ENCODE data around the gene SLC10A2.
"Not testable (repeated sequence)": the region's sequence is repeated elsewhere in the genome, so short reads cannot be mapped to it uniquely, and the experiment has no call there.

The SLC10A2 gene

DNA sequence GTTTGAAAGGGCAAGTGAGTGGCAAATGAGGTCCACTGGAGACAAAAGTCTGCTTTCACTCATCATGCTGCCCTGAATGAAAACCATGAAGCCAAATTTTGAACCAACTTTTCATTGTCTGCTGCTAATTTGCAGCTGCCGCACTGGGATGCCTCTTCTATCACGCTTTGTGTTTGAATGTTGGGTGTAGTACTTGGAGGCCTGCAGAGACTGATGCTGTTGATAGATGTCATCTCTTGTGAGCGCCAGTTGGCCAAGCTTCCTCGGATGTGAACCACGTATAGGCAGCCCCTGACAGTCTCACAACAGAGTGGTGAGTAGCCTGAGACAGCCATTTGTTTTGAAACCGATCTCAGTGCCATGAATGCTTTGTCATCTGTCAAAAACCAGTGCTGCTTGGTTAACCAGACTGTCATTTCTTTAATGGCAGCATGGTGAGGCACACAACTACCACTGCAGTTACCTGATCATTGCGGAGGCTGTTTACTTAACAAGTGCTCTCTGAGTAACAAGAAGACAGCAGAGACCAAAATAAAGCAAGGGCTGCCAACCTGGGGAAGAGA is 31.2 kb upstream of the SLC10A2 start:
- TF ChIP-seq, protein P1, sequence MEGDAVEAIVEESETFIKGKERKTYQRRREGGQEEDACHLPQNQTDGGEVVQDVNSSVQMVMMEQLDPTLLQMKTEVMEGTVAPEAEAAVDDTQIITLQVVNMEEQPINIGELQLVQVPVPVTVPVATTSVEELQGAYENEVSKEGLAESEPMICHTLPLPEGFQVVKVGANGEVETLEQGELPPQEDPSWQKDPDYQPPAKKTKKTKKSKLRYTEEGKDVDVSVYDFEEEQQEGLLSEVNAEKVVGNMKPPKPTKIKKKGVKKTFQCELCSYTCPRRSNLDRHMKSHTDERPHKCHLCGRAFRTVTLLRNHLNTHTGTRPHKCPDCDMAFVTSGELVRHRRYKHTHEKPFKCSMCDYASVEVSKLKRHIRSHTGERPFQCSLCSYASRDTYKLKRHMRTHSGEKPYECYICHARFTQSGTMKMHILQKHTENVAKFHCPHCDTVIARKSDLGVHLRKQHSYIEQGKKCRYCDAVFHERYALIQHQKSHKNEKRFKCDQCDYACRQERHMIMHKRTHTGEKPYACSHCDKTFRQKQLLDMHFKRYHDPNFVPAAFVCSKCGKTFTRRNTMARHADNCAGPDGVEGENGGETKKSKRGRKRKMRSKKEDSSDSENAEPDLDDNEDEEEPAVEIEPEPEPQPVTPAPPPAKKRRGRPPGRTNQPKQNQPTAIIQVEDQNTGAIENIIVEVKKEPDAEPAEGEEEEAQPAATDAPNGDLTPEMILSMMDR (IDR thresholded peaks at IDR 0.05; ENCODE audit: low read depth, low read length, poor library complexity, severe bottlenecking) = no peak
- Histone ChIP-seq H3K9me3 (ENCODE audit: control insufficient read depth, insufficient read depth, low read length) (peaks cover 20% of the 10 kb centered on the region), H3K4me2 (ENCODE audit: low read length) (no peak overlapping the region), H3K36me3 (ENCODE audit: control insufficient read depth, low read length) (no peaks in the 10 kb centered on the region), H3K79me2 (ENCODE audit: control insufficient read depth, low read length) (no peaks in the 10 kb centered on the region), H4K20me1 (ENCODE audit: control insufficient read depth, insufficient read depth, low read depth, low read length) (no peaks in the 10 kb centered on the region), H3K4me3 (ENCODE audit: low read length) (no peak overlapping the region), H3K27ac (ENCODE audit: low read depth, low read length) (no peak overlapping the region), H3F3A (ENCODE audit: control insufficient read depth, insufficient read depth) (no peaks in the 10 kb centered on the region), H3K27me3 (ENCODE audit: control insufficient read depth, low read length) (no peaks in the 10 kb centered on the region), H3K9me2 (replicated peaks; ENCODE audit: control insufficient read depth, low read length) (no peaks in the 10 kb centered on the region), H3K4me1 (ENCODE audit: control insufficient read depth, low read length) (peaks cover 18% of the 10 kb centered on the region)

DNA sequence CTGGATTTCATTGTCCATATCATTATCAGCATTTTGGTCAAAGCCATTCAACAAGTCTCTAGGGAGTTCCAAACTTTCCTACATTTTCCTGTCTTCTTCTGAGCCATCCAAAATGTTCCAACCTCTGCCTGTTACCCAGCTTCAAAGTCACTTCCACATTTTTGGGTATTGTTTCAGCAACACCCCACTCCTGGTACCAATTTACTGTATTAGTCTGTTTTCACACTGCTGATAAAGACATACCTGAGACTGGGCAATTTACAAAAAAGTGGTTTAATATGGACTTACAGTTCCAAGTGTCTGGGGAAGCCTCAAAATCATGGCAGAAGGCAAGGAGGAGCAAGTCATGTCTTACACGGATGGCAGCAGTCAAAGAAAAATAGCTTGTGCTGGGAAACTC is 27.4 kb upstream of the SLC10A2 start:
- not testable (repeated sequence) for H4K20me1 ChIP-seq (ENCODE audit: control insufficient read depth, insufficient read depth, low read depth, low read length); H3K9me2 ChIP-seq (replicated peaks; ENCODE audit: control insufficient read depth, low read length); H3K79me2 ChIP-seq (ENCODE audit: control insufficient read depth, low read length); H3K4me1 ChIP-seq (ENCODE audit: control insufficient read depth, low read length); H3K4me3 ChIP-seq (ENCODE audit: low read length); H3K27ac ChIP-seq (ENCODE audit: low read depth, low read length); H3K27me3 ChIP-seq (ENCODE audit: control insufficient read depth, low read length); H3F3A ChIP-seq (ENCODE audit: control insufficient read depth, insufficient read depth); H3K4me2 ChIP-seq (ENCODE audit: low read length); H3K36me3 ChIP-seq (ENCODE audit: control insufficient read depth, low read length)
- H3K9me3 ChIP-seq (ENCODE audit: control insufficient read depth, insufficient read depth, low read length) = peaks cover 27% of the 10 kb centered on the region

DNA sequence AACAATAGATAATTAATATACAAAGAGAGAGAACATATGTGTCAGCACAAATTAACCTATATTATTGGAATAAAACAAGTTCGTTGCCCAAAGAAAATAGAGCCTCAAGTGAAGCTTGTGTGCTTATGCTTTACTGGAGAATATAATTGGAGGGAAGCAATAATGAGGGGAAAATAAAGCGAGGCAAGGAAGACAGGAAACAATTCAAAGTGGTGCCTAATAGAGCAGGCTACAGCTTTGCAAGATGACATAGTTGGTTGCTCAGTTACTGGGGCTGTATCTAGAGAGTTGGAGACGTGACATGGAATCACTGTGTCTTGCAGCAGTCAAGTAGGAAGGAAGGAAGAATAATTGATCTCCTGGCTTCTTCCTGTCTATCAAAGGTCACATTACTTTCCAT is 21.1 kb upstream of the SLC10A2 start:
- Histone ChIP-seq H3K27ac (ENCODE audit: low read depth, low read length) (no peak overlapping the region), H3K4me3 (ENCODE audit: low read length) (no peak overlapping the region), H3K9me3 (ENCODE audit: control insufficient read depth, insufficient read depth, low read length) (peaks cover 17% of the 10 kb centered on the region; the same call in 1 of the 2 replicates), H3K9me2 (replicated peaks; ENCODE audit: control insufficient read depth, low read length) (no peaks in the 10 kb centered on the region), H3K4me2 (ENCODE audit: low read length) (no peak overlapping the region), H3K36me3 (ENCODE audit: control insufficient read depth, low read length) (no peaks in the 10 kb centered on the region), H3K4me1 (ENCODE audit: control insufficient read depth, low read length) (peaks cover 5% of the 10 kb centered on the region), H3K79me2 (ENCODE audit: control insufficient read depth, low read length) (no peaks in the 10 kb centered on the region), H3K27me3 (ENCODE audit: control insufficient read depth, low read length) (no peaks in the 10 kb centered on the region), H3F3A (ENCODE audit: control insufficient read depth, insufficient read depth) (no peaks in the 10 kb centered on the region), H4K20me1 (ENCODE audit: control insufficient read depth, insufficient read depth, low read depth, low read length) (no peaks in the 10 kb centered on the region)
- TF ChIP-seq, protein P1 (IDR thresholded peaks at IDR 0.05; ENCODE audit: low read depth, low read length, poor library complexity, severe bottlenecking) = no peak
- TF ChIP-seq EZH2phosphoT487 (IDR thresholded peaks at IDR 0.05; ENCODE audit: borderline replicate concordance, low read length) = no peak

DNA sequence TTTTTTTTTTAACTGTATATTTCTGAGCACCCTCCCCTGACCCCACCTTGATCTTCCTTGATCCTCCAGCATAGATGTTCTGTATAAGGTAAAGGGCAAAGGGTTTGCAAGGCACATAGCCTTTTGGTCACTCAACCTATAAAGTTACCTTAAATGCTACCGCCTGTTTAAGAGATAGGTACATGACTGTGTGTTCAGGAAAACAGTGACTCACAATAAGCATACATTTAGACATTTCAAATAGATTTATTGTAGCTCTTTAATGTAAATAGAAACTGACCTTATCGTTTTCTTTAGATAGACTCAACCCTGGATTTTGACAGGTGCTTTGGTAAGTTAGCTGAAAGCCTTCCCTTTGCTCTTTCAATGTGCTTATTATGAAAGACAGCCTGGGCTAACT is 15.2 kb upstream of the SLC10A2 start:
- Histone ChIP-seq H4K20me1 (ENCODE audit: control insufficient read depth, insufficient read depth, low read depth, low read length) (no peaks in the 10 kb centered on the region), H3K36me3 (ENCODE audit: control insufficient read depth, low read length) (no peaks in the 10 kb centered on the region), H3K4me3 (ENCODE audit: low read length) (no peak overlapping the region), H3K27me3 (ENCODE audit: control insufficient read depth, low read length) (no peaks in the 10 kb centered on the region), H3K27ac (ENCODE audit: low read depth, low read length) (no peak overlapping the region), H3F3A (ENCODE audit: control insufficient read depth, insufficient read depth) (no peaks in the 10 kb centered on the region), H3K79me2 (ENCODE audit: control insufficient read depth, low read length) (no peaks in the 10 kb centered on the region), H3K4me1 (ENCODE audit: control insufficient read depth, low read length) (peaks cover 5% of the 10 kb centered on the region), H3K9me3 (ENCODE audit: control insufficient read depth, insufficient read depth, low read length) (peaks cover 10% of the 10 kb centered on the region; the same call in 1 of the 2 replicates), H3K4me2 (ENCODE audit: low read length) (no peak overlapping the region), H3K9me2 (replicated peaks; ENCODE audit: control insufficient read depth, low read length) (no peaks in the 10 kb centered on the region)
- TF ChIP-seq, protein P1 (IDR thresholded peaks at IDR 0.05; ENCODE audit: low read depth, low read length, poor library complexity, severe bottlenecking) = no peak
- no peak for TF ChIP-seq EZH2phosphoT487 (IDR thresholded peaks at IDR 0.05; ENCODE audit: borderline replicate concordance, low read length)

Data from DOHH2 (cell line).